H9 (cell line): ENCODE results near the gene STAB1. TPM values are rescaled to one million over a fixed set of nuclear protein-coding genes. Genes with fewer than 3 reads are reported as not detected.

ENCODE experiments used
- DNase-seq: peaks from one replicate; pipeline ENCODE4 v3.0.0-alpha.2; 2017
- H2AFZ ChIP-seq: one replicate; pipeline ENCODE4 v1.6.1; 2013; ENCODE audit warnings: mild to moderate bottlenecking, low read length, control low read depth, moderate library complexity
- H2AK5ac ChIP-seq: 2 replicates; pipeline ENCODE4 v1.6.1; 2013; ENCODE audit warnings: low read length, control low read depth, mixed read lengths; ENCODE audit not compliant: insufficient read length
- H2BK120ac ChIP-seq: one replicate; pipeline ENCODE4 v1.6.1; 2013; ENCODE audit warnings: low read depth, mild to moderate bottlenecking, low read length, control low read depth, inconsistent platforms; ENCODE audit not compliant: poor library complexity, severe bottlenecking
- H2BK12ac ChIP-seq: 2 replicates; pipeline ENCODE4 v1.6.1; 2013; ENCODE audit warnings: low read length, control low read depth, mixed read lengths, low read depth; ENCODE audit not compliant: insufficient read length
- H2BK15ac ChIP-seq: 2 replicates; pipeline ENCODE4 v1.6.1; 2013; ENCODE audit warnings: low read depth, low read length, control low read depth
- H2BK20ac ChIP-seq: one replicate; pipeline ENCODE4 v1.6.1; 2013; ENCODE audit warnings: low read depth, mild to moderate bottlenecking, low read length, control low read depth, inconsistent platforms; ENCODE audit not compliant: poor library complexity, severe bottlenecking
- H2BK5ac ChIP-seq: 2 replicates; pipeline ENCODE4 v1.6.1; 2013; ENCODE audit warnings: low read length, control low read depth, mixed read lengths; ENCODE audit not compliant: insufficient read length
- H3K14ac ChIP-seq: 2 replicates; pipeline ENCODE4 v1.6.1; 2013; ENCODE audit warnings: low read length, control low read depth; ENCODE audit not compliant: insufficient read depth
- H3K18ac ChIP-seq: 2 replicates; pipeline ENCODE4 v1.6.1; 2013; ENCODE audit warnings: low read depth, mild to moderate bottlenecking, mixed read lengths, low read length, control low read depth; ENCODE audit not compliant: insufficient read length
- H3K23ac ChIP-seq: 2 replicates; pipeline ENCODE4 v1.6.1; 2013; ENCODE audit warnings: low read length, control low read depth, mixed read lengths, low read depth; ENCODE audit not compliant: insufficient read length
- H3K23me2 ChIP-seq: 2 replicates; pipeline ENCODE4 v1.6.1; 2013; ENCODE audit warnings: low read depth, mild to moderate bottlenecking, mixed read lengths, low read length, control low read depth; ENCODE audit not compliant: insufficient read length, poor library complexity, severe bottlenecking
- H3K27ac ChIP-seq: 2 replicates; pipeline ENCODE4 v1.5.1; 2013; ENCODE audit warnings: low read length, control low read depth, mixed read lengths, low read depth; ENCODE audit not compliant: insufficient read length
- H3K27me3 ChIP-seq: 2 replicates; pipeline ENCODE4 v1.6.1; 2013; ENCODE audit warnings: low read length, control low read depth, inconsistent platforms; ENCODE audit not compliant: insufficient read depth
- H3K4ac ChIP-seq: 2 replicates; pipeline ENCODE4 v1.6.1; 2013; ENCODE audit warnings: low read depth, mild to moderate bottlenecking, control low read depth, inconsistent platforms, low read length, moderate library complexity
- H3K4me1 ChIP-seq: 2 replicates; pipeline ENCODE4 v1.6.1; 2013; ENCODE audit warnings: low read length, control low read depth, inconsistent platforms; ENCODE audit not compliant: insufficient read depth
- H3K4me2 ChIP-seq: 2 replicates; pipeline ENCODE4 v1.6.1; 2013; ENCODE audit warnings: low read length, control low read depth, mixed read lengths; ENCODE audit not compliant: insufficient read length, insufficient read depth
- H3K56ac ChIP-seq: 2 replicates; pipeline ENCODE4 v1.6.1; 2013; ENCODE audit warnings: low read depth, mild to moderate bottlenecking, mixed read lengths, low read length, control low read depth; ENCODE audit not compliant: insufficient read length
- H3K79me1 ChIP-seq: 2 replicates; pipeline ENCODE4 v1.6.1; 2013; ENCODE audit warnings: low read depth, mild to moderate bottlenecking, moderate library complexity, low read length, control low read depth, inconsistent platforms; ENCODE audit not compliant: insufficient read depth, poor library complexity, severe bottlenecking
- H3K79me2 ChIP-seq: 2 replicates; pipeline ENCODE4 v1.6.1; 2013; ENCODE audit warnings: low read length, control low read depth, inconsistent platforms; ENCODE audit not compliant: insufficient read depth
- H3K9ac ChIP-seq: 2 replicates; pipeline ENCODE4 v1.6.1; 2013; ENCODE audit warnings: low read length, control low read depth, mixed read lengths; ENCODE audit not compliant: insufficient read length; ENCODE audit errors: extremely low read depth
- H3K9me3 ChIP-seq: one replicate; pipeline ENCODE4 v1.6.1; 2013; ENCODE audit warnings: low read depth, low read length, inconsistent platforms; ENCODE audit not compliant: control insufficient read depth
- H3T11ph ChIP-seq: one replicate; pipeline ENCODE4 v1.6.1; 2013; ENCODE audit warnings: mild to moderate bottlenecking, low read length, control low read depth, inconsistent platforms
- H4K20me1 ChIP-seq: one replicate; pipeline ENCODE4 v1.6.1; 2013; ENCODE audit not compliant: control insufficient read depth, insufficient read length, insufficient read depth
- H4K5ac ChIP-seq: 2 replicates; pipeline ENCODE4 v1.6.1; 2013; ENCODE audit warnings: low read depth, mild to moderate bottlenecking, mixed read lengths, low read length, control low read depth; ENCODE audit not compliant: insufficient read length
- H4K8ac ChIP-seq: replicated peaks from 2 replicates; pipeline ENCODE4 v1.6.1; 2013; ENCODE audit warnings: low read length, control low read depth, mixed read lengths, low read depth; ENCODE audit not compliant: insufficient read length
- H4K91ac ChIP-seq: 2 replicates; pipeline ENCODE4 v1.6.1; 2013; ENCODE audit warnings: low read depth, mild to moderate bottlenecking, moderate library complexity, mixed read lengths, low read length, control low read depth; ENCODE audit not compliant: insufficient read length
- H3K27ac Mint-ChIP-seq, 3 experiments: 2 replicates in 2 of 3; 3 replicates in 1 of 3; pipeline ENCODE4 v1.8.0; 2020 to 2021; ENCODE audit warnings: mixed read lengths in 3 of 3, mild to moderate bottlenecking in 1 of 3, moderate library complexity in 1 of 3
- H3K27me3 Mint-ChIP-seq: 2 replicates; pipeline ENCODE4 v1.8.0; 2021; ENCODE audit warnings: low read depth, mild to moderate bottlenecking, moderate library complexity, mixed read lengths
- H3K36me3 Mint-ChIP-seq, 3 experiments: 2 replicates in 2 of 3; 3 replicates in 1 of 3; pipeline ENCODE4 v1.8.0; 2020 to 2021; ENCODE audit warnings: low read depth in 3 of 3, mixed read lengths in 3 of 3; ENCODE audit not compliant: insufficient read depth in 1 of 3
- H3K4me1 Mint-ChIP-seq, 2 experiments: 2 replicates each; pipeline ENCODE4 v1.8.0; 2020; ENCODE audit warnings: mixed read lengths in 2 of 2
- H3K4me3 Mint-ChIP-seq, 2 experiments: 2 replicates in 1 of 2; 3 replicates in 1 of 2; pipeline ENCODE4 v1.8.0; 2020 to 2021; ENCODE audit warnings: mild to moderate bottlenecking in 2 of 2, mixed read lengths in 2 of 2, moderate library complexity in 1 of 2
- H3K9me3 Mint-ChIP-seq, 2 experiments: 2 replicates in 1 of 2; 3 replicates in 1 of 2; pipeline ENCODE4 v1.8.0; 2020; ENCODE audit warnings: mild to moderate bottlenecking in 2 of 2, mixed read lengths in 2 of 2, moderate library complexity in 1 of 2
- WGBS: extraction: QIAGEN DNeasy Blood & Tissue Kit; methylation state at CpG from one replicate; pipeline ENCODE4 v1.1.7; 2013; ENCODE audit warnings: missing lambda C conversion rate, low lambda C conversion rate, mixed read lengths; ENCODE audit not compliant: insufficient read length; ENCODE audit errors: extremely low coverage; 5-methylcytosine and 5-hydroxymethylcytosine counted together
- total RNA-seq: library from RNA; stranded (reverse); gene quantifications from 2 replicates; pipeline ENCODE4 v1.2.1, GENCODE V29; 2021
- TF ChIP-seq, protein P1 (sequence below): fragments of 200-600 bp; sonication (generic); conservative IDR thresholded peaks from 3 replicates; pipeline ENCODE4 v1.8.0; 2021; ENCODE audit warnings: antibody characterized with exemption, mild to moderate bottlenecking

Gene STAB1
- total RNA-seq, 1 experiment from 2014 or later = 1.5 TPM

DNA sequence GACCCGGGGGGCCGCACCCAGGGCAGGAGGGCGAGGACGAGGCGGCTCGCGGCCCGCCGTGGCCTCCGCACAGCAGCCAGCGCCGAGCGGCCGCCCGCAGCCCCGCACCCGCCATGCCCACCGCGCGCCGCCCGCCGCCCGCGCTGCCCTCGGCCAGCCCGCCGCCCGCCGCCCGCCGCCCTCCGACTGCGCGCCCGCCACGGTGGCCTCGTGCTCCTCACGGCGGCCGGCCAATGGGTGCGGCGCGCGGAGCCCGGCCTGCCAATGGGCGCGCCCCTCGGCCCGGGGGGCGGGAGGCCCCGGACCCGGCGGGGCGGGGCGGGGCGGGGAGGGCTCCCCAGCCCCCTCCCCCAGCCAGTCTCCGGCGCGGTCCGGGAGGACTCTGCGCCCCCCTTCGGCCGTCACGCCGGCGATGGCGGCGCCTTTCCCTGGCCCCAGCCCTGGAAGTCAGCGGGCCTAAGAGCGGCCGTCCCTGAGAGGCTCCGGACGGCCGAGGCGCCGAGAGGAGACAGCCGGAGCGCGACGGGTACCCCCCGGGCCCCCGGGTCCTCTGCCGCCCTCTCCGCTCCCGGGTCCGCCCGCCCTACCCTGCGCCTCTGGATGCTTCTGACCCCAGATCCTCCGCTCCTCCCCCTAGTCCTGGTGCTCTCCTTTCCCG lies 38.6 kb downstream of the STAB1 start, which contains the start of gene NT5DC2:
TSS of gene NT5DC2 (minus strand) at position 235 of the 658 bp plus-strand sequence. CDS start at position 115, 120 bp downstream.
- H3K4ac ChIP-seq = no peak within 1 kb of the TSS
- no peak within 1 kb of the TSS for H2BK20ac ChIP-seq
- Mint-ChIP-seq H3K27me3 (no peaks in the 10 kb centered on the region), H3K4me1 (peaks cover 38 to 39% of the 10 kb centered on the region in 2 experiments), H3K4me3 (peak within 1 kb of the TSS; percentile 77 to 86), H3K27ac (peak within 1 kb of the TSS; percentile 49 to 60 (median 56); a peak in 5 of 7 replicates), H3K36me3 (peaks cover 10 to 28% (median 24%) of the 10 kb centered on the region in 3 experiments), H3K9me3 (no peaks in the 10 kb centered on the region)
- TF ChIP-seq, protein P1, sequence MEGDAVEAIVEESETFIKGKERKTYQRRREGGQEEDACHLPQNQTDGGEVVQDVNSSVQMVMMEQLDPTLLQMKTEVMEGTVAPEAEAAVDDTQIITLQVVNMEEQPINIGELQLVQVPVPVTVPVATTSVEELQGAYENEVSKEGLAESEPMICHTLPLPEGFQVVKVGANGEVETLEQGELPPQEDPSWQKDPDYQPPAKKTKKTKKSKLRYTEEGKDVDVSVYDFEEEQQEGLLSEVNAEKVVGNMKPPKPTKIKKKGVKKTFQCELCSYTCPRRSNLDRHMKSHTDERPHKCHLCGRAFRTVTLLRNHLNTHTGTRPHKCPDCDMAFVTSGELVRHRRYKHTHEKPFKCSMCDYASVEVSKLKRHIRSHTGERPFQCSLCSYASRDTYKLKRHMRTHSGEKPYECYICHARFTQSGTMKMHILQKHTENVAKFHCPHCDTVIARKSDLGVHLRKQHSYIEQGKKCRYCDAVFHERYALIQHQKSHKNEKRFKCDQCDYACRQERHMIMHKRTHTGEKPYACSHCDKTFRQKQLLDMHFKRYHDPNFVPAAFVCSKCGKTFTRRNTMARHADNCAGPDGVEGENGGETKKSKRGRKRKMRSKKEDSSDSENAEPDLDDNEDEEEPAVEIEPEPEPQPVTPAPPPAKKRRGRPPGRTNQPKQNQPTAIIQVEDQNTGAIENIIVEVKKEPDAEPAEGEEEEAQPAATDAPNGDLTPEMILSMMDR = peak; percentile 19; the same call in 1 of the 3 replicates
- no peak within 1 kb of the TSS for H2BK12ac ChIP-seq
- H4K20me1 ChIP-seq = no peaks in the 10 kb centered on the region
- no peak within 1 kb of the TSS for H4K5ac ChIP-seq
- peak within 1 kb of the TSS; percentile 45 for H3K4me2 ChIP-seq
- peak within 1 kb of the TSS; percentile 10 for H3K18ac ChIP-seq
- no peaks in the 10 kb centered on the region for H3K9me3 ChIP-seq
- H2BK5ac ChIP-seq = no peak within 1 kb of the TSS
- H2AFZ ChIP-seq = no peak within 1 kb of the TSS
- H3K4me1 ChIP-seq = peaks cover 6% of the 10 kb centered on the region
- no peak within 1 kb of the TSS for H2BK120ac ChIP-seq
- no peak within 1 kb of the TSS for H4K8ac ChIP-seq
- no peak within 1 kb of the TSS for H4K91ac ChIP-seq
- H2AK5ac ChIP-seq = no peak within 1 kb of the TSS
- H3K27me3 ChIP-seq = no peaks in the 10 kb centered on the region
- peaks cover 24% of the 10 kb centered on the region for H3K23me2 ChIP-seq
- H3T11ph ChIP-seq = no peak within 1 kb of the TSS
- peaks cover 14% of the 10 kb centered on the region; the same call in 1 of the 2 replicates for H3K79me2 ChIP-seq
- no peak within 1 kb of the TSS for H3K27ac ChIP-seq
- H3K56ac ChIP-seq = no peak within 1 kb of the TSS
- DNase-seq = peak; percentile 60
- H3K79me1 ChIP-seq = peaks cover 6% of the 10 kb centered on the region
- peak within 1 kb of the TSS; percentile 38 for H3K9ac ChIP-seq
- no CpG with 5 or more reads among the region's 91 CpGs for WGBS
- no peak within 1 kb of the TSS for H3K23ac ChIP-seq
- peak within 1 kb of the TSS; percentile 72 for H3K14ac ChIP-seq
- no peak within 1 kb of the TSS for H2BK15ac ChIP-seq
